Measurements from ENCODE around the gene BRD7.

BRD7 gene

DNA sequence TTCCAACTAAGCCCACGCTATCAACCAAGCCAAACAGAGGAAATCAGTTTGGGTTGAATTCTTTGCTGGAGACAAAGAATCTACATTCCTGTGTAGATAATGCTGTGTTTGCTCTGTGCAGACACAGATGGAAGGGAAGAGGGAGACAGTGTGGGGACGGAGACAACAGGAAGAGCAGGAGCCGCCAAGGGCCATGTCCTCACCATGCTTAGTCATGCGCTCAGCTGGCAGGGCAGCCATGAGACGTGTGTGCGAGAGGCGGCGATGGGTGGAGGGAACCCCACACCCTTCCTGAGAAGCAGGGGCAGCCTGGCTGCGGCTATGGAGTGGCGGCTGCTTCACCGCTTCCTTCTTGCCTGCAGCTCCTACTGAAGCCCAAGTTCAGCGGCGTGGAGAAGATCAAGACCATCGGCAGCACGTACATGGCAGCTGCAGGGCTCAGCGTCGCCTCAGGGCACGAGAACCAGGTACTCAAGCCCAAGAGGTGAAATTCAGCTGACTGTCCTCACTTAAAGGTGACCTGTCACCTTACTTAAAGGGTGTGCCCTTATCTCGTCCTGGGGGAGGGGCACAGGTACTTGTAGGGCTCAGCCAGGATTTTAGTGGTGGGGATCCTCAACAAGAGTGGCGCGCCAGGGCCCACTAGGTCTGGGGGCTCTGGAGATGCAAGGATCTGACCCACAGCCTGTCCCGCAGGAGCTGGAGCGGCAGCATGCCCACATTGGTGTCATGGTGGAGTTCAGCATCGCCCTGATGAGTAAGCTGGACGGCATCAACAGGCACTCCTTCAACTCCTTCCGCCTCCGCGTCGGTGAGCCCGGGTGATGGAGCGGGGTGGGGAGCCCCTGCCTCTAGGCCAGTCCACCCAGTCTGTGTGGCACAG is 55.0 kb downstream of the BRD7 start:
- TF ChIP-seq, protein P1, sequence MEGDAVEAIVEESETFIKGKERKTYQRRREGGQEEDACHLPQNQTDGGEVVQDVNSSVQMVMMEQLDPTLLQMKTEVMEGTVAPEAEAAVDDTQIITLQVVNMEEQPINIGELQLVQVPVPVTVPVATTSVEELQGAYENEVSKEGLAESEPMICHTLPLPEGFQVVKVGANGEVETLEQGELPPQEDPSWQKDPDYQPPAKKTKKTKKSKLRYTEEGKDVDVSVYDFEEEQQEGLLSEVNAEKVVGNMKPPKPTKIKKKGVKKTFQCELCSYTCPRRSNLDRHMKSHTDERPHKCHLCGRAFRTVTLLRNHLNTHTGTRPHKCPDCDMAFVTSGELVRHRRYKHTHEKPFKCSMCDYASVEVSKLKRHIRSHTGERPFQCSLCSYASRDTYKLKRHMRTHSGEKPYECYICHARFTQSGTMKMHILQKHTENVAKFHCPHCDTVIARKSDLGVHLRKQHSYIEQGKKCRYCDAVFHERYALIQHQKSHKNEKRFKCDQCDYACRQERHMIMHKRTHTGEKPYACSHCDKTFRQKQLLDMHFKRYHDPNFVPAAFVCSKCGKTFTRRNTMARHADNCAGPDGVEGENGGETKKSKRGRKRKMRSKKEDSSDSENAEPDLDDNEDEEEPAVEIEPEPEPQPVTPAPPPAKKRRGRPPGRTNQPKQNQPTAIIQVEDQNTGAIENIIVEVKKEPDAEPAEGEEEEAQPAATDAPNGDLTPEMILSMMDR (conservative IDR thresholded peaks at IDR 0.05; ENCODE audit: low read length) = no peak
- peak; percentile 83 for DNase-seq (ENCODE audit: low read depth)
- H3K4me3 ChIP-seq (ENCODE audit: low read length) = no peak overlapping the region

DNA sequence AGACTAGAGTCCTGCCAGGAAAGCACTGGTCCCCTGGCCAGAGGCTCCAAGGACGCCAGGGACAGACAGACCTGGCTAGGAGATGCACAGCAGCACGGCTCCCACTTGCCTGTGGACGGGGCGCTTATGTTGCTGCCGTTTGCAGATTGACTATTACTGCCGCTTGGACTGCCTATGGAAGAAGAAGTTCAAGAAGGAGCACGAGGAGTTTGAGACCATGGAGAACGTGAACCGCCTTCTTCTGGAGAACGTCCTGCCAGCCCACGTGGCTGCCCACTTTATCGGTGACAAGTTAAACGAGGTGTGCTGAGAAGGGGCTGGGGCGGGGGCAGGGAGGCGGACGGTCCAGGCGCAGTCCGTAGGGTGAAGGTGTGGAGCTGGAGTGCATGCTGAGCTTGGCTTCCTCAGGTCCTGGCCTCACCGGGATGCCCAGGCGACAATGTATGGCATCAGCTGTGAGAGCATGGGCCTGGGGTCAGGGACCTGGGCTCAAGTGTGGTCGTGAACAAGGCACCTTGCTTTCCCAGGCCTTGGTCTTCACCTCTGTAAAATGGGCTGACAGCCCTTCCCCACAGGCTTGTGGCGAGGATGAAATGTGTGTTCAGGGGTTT is 56.8 kb downstream of the BRD7 start:
- no peak overlapping the region for H3K4me3 ChIP-seq (ENCODE audit: low read length)
- DNase-seq (ENCODE audit: low read depth) = no peak
- TF ChIP-seq, protein P1 (conservative IDR thresholded peaks at IDR 0.05; ENCODE audit: low read length) = no peak

DNA sequence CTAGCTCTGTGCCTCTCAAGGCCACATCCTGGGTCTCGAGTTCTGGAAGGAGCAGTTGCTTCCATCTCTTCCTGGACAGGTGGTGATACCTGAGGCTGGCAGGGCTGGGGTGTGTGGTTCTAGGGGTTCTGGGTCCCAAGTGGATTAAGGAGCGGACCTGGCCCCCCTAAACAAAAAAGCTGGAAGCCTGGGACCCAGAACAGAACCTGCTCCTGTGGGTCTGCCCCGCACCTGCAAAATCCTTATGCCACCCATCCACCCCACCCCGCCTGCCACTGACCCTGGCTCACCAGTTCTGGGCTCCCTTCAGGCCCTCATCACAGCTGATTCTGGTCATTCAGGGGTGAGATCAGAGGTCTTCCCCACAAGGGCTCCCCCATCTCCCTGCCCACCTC is 57.7 kb downstream of the BRD7 start:
- no peak for DNase-seq (ENCODE audit: low read depth)
- no peak overlapping the region for H3K4me3 ChIP-seq (ENCODE audit: low read length)
- TF ChIP-seq, protein P1 (conservative IDR thresholded peaks at IDR 0.05; ENCODE audit: low read length) = no peak

DNA sequence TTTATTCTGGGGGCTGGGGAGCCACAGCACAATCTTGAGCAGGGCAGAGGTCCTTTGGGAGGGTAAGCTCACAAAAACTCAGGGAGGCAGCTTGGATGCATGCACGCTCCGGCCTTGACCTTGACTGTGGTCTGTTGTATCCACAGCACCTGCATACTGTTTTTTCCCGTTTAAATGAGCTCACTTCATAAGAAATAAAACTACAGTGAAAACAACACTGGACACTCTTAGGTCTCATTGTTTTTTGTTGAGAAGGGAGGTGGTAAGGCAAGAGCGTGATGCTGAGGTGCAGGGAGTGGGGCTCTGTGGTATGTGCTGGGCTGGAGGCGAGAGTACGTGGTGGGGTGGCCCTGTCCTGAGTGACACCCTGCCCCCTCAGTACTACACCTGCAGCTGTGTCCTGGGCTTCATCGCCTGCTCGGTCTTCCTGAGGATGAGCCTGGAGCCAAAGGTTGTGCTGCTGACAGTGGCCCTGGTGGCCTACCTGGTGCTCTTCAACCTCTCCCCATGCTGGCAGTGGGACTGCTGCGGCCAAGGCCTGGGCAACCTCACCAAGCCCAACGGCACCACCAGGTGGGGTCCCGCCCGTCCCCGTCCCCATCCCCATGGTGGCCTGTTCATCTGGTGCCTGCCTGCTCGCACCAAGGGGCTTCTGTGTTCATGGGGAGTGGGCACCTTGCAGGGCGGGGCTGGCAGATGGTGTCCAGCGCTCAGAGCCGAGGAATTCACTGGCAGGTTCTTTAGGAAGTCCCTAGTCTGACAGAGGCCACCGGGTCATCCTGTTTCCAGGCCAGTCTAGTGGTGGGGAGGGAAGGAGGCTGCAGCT is 58.3 kb downstream of the BRD7 start:
- DNase-seq (ENCODE audit: low read depth) = no peak
- H3K4me3 ChIP-seq (ENCODE audit: low read length) = no peak overlapping the region

DNA sequence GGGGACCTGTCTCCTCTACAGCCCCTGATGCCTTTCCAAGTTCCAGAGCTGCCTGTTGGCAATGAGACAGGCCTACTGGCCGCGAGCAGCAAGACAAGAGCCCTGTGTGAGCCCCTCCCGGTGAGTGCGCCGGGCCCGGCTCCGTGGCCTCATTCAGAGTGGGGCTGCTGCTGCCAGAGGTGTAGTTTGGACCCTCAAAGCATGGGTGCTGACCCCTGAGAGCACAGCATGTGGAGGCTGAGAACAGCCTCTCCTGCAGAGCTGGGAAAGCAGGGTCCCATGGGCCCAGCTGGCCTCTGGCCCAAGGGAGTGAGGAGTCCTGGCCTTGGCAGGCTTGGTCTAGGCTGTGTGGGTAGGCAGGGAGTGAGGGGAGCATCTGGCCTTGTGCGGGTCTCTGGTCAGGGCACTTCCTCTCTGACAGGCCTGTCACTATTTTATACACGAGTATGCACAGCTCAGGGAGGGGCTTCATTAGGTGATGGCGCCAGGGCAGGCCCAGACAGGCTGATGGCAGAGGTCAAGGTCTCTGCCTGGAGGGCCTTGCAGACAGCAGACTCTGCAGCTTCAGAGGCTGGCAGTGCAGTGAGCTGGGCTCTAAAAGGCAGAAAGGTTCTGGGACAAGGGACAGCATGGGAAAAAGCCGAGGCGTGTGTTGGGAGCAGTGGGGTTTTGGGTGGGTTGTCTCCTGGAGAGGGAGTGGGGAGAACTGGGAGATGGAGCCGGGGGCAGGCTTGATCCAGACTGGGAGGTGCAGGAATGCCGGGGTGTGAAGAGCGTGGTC is 59.1 kb downstream of the BRD7 start:
- H3K4me3 ChIP-seq (ENCODE audit: low read length) = no peak overlapping the region
- no peak for DNase-seq (ENCODE audit: low read depth)
- TF ChIP-seq, protein P1 (conservative IDR thresholded peaks at IDR 0.05; ENCODE audit: low read length) = no peak

More for the DNA sequence above, 58.3 kb downstream of the BRD7 start:
- TF ChIP-seq, protein P1 (conservative IDR thresholded peaks at IDR 0.05; ENCODE audit: low read length) = no peak

DNA sequence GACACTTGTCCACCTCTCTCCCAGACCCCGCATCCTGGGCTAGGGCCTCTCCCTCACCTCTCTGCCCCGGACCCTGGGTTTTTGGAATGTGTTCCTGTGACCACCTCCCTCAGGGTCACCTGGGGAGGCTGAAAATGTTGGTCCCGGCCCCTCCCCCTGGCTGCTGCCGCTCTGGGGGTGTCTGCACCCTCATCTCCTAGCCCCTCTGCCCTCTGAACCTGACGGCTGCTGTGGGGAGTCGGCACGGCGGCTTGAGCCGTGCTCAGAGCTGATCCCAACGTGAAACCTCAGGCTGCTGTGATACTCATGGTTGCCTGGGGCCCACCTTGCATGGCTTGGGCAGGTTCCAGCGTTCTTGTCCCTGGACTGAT is 59.6 kb downstream of the BRD7 start:
- DNase-seq (ENCODE audit: low read depth) = no peak
- TF ChIP-seq, protein P1 (conservative IDR thresholded peaks at IDR 0.05; ENCODE audit: low read length) = no peak
- H3K4me3 ChIP-seq (ENCODE audit: low read length) = no peak overlapping the region
